ENCODE results near the gene TMEM266.

TMEM266 gene

GRCh38 chr15:76163457-76164295, 103.9 kb downstream of the TMEM266 start:
- DNase-seq = no peak

DNA sequence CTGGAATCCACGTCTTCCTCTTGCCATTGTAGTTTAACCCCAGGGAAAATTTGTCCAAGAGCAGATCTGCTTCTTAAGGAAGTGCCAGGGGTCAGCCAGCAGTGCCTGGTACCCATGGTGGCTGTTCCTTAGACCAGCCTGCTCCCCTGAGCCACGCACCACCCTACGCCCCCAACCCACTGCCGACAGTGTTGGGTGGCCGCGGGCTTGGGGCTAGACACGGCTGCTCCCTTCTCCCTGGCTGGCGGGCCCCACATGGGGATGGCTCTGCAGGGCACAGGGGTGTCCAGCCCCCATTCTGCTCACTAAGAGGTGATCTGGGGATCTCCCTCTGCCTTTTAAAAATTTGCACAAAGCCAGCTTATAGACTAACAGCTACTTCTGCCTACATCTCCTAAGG, 104.8 kb downstream of the TMEM266 start:
- no peak for DNase-seq

DNA sequence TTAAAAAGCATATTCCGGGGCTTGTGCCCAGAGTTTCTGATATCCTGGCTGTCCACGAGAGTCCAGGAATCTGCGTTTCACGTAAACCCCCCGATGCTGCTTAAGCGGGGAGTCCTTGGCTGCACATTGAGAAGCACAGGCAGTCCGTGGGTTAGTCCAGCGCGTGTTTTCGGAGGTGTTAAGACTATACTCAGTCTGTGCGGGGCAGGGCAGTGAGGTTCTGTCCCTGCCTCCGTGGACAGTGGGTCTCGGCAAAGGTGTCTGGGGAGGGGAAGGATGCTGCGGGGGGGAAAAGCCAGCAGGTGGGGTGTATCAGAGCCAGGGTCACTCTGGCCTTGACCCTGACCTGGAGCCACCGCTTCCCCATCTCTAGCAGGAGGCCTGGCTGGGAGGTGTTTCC, 106.2 kb downstream of the TMEM266 start:
- no peak for DNase-seq

- DNase-seq = no peak
Observed at GRCh38 chr15:76168237-76168984, 108.6 kb downstream of the TMEM266 start.

- DNase-seq = no peak
Observed at GRCh38 chr15:76169018-76169417, 109.2 kb downstream of the TMEM266 start.

GRCh38 chr15:76169911-76170800, 110.4 kb downstream of the TMEM266 start:
- no peak for DNase-seq

DNA sequence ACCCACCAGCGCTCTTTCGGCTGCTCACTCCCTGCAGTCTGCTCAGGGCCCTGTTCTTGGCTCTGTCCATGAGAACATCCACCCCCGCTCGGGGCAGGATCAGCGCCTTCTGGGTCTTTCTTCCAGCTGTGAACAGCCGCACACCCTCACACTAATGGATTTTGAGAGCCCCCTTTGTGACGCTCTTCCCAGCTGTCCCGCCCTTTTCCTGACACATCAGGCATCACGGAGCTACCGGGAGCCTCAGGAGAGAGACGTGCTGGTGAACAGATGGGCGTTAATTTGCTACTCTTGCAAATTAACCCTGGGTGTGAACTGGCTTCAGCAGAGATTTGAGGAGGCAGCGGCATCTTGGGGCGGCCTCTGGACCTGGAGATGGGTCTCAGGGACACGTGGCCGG, 113.0 kb downstream of the TMEM266 start:
- no peak for DNase-seq

DNA sequence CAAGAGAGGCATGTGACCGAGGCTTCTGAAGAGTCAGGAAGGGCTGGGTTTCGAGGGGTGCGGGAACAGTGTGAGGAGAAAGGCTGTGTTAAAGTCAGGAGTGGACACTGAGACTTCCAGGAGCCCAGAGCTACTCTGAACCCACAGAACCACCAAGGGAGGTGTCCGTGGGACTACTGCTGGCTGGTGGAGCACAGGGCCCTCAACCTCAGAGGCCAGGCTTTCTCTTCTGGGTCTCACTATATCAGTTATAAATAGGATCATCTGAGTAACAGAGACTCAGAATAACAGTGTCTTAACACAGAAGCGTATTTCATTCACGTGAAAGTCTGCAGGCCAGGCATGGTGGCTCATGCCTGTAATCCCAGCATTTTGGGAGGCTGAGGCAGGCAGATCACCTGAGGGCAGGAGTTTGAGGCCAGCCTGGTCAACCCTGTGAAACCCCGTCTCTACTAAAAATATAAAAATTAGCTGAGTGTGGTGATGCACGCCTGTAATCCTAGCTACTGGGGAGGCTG, 113.6 kb downstream of the TMEM266 start:
- no peak for DNase-seq

DNA sequence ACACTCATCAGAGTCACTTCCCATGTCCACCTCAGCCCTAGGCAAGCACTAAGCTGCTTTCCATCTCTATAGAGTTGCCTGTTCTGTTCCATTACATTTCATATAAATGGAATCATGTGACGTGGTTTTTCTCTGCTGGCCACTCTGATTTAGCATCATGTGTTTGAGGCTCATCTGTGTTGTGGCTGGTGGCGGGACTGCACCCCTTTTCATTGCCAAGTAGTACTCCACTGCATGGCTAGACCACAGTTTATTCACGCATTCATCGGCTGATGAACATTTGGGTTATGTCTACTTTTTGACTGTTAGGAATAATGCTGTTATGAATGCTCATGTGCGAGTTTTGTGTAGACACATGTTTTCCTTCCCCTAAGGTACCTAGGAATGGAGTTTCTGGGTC, 114.9 kb downstream of the TMEM266 start:
- DNase-seq = no peak

- DNase-seq = no peak
Observed at GRCh38 chr15:76175442-76175841, 115.7 kb downstream of the TMEM266 start.

DNA sequence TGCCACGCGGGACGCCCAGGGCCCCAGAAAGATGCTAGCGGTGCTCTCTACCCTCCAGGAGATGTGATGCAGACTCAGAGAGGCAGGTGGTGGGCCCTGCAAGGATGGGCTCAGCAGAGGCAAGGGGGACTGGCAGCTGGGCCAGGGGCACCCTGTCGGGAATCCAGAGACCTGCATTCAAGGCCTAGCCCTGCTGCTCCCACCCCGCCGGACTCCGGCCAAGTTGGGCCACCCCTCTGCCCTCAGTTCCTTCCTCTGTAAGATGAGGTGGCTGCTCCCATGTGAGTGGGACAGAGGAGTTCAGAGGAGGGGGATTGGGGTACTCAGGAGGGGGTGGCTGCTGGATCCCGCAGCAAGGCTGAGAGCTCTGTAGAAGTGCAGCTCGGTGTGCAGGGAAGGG, 116.3 kb downstream of the TMEM266 start:
- no peak for DNase-seq

- DNase-seq = no peak
Observed at GRCh38 chr15:76176487-76177085, 116.8 kb downstream of the TMEM266 start.

DNA sequence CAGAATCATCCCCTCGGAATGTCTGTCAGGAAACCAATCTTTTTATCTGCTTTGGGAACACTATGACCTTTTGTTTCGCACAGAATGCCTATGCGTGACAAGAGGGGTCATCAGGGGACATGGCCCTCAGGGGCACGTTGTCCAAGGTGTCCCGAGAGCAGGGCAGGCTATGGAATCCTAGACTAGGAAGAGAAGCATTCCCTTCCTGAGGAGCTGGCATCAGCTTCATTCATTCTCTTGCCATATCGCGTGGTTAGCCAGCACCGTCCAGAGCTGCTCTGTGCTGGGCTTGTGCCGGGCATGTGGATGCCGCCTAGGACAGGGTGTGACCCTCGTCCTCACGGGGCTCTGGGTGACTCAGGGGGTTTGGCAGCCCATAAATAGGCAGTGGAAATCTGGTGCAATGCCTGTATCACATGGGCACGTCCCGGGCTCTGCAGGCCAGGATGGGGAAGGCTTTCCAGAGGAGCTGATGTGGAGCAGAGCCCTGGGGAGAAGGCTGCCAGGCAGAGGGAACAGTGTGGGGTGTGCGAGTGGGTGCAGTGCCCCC, 117.8 kb downstream of the TMEM266 start:
- DNase-seq = no peak

GRCh38 chr15:76178296-76179000, 118.7 kb downstream of the TMEM266 start:
- DNase-seq = no peak

DNA sequence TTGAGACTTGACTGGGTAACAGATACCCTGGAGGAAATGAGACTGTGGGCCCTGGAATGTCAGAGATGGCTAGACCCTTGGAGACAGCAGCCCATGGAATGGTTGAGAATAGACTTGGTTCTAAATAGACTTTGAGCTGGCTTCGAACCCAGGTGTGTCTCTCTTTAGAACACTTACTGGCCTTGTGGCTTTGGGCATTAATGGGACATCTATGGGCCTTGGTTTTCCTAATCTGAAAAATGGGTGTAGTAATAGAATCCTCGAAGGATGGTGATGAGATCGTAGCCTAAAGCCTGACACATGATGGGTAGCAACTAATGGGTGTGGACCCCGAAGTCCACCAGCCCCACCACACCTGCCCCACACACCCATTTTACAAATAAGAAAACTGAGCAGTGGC, 119.2 kb downstream of the TMEM266 start:
- no peak for DNase-seq

DNA sequence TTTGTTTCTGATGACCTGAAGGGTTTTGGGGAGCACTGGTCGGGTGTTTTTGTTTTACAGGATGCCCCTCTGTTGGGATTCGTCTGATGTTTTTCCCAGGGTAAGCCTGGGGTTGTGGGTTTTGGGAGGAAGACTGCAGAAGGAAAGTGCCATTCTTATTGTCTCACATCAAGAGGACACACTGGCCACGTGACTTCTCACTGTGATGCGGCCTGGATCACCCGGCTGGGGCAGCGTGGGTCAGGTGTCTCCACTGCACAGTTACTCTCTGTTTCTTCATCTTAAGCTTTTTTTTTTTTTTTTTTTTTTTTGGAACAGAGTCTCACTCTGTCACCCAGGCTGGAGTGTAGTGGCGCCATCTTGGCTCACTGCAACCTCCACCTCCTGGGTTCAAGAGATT, 120.5 kb downstream of the TMEM266 start:
- DNase-seq = no peak

DNA sequence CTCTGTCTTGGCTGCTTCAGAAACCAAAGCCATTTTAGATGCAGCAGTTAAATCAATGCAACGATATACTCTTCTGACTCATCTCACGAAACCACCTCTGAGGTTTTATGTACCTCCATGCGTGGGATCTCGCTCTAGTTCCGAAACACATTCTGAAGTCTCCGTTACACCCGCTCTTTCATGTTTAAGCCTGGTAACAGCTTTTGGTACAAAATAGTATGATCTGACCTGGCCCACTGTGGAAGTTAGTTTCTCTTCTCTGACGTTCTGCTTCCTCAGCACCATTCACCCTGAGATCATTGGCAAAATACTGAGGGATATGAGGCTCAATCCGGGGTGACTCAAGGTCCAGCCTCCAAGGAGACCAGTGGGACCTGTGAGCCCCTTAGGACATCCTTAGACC, 121.9 kb downstream of the TMEM266 start:
- DNase-seq = peak; percentile 20 to 53

- no peak for DNase-seq
Observed at GRCh38 chr15:76183930-76184649, 124.3 kb downstream of the TMEM266 start.

DNA sequence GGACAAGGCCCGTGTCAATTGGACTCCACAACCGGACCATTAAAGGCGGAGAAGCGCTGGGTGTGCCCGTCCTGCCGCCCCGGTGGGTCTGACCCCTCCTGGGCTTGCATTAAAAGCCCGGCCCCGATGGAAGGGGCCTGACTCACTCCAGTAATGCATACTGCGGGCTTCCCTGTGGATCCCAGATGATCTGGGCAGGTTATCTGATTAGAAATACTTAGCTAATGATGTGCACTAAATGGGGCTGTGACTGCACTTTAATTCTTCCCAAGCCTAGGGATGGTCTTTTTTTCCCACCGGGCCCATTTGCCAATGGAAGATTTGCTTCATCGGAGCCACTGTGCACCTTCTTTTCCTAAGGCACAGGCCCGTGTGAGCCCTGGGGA, 124.9 kb downstream of the TMEM266 start:
- DNase-seq = no peak

DNA sequence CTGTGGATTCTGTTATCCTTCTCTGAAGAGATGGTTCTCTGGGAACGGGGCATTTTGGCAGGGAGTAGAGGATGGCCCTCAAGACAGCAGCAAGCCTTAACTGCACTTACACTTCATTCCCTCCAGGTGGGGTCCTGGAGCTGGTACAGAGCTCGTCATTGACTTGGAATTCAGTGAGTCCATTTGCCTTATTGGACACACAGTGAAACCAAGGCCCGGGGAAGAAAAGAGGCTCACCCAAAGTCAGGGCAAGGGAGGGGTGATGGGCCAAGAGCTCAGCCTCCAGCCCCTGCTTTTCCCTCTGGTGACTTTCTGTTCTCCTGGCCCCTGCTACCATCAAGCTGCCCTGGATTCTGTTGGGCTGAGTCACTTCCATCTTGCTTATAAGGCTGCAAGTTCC, 125.9 kb downstream of the TMEM266 start:
- DNase-seq = peak in 1 of 2 experiments; percentile 29

DNA sequence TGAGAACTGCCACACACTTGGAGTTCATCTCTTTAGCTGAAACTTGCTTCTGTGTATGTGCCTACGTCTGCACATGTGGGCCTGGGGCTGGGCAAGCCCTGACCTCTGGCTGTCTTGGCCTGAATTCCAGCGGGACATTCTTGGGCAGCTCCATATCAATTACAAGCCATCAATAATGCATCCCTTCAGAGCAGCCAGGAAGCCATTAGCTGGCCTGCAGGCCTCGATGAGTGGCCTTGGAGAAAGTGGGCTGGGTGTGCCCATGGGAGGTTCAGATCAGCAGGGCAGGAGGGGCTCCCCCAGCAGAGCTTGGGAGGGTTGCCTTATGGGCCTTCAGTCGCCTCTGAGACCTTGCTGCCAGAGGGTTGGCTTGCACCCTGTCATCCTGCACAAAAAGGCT, 127.4 kb downstream of the TMEM266 start:
- no peak for DNase-seq

Measured in activated CD4-positive, alpha-beta T cell treated with anti-CD3 and anti-CD28 coated beads, Interleukin-2, amount 50 U/mL, for 48 hours (primary cell).